Colonic mucosa (tissue), 4 donors: ENCODE data around the gene FUT6. TPM values are rescaled to one million over a fixed set of nuclear protein-coding genes. Genes with fewer than 3 reads are reported as not detected.

Experiments
- DNase-seq: peaks from one replicate; pipeline ENCODE4 v3.0.0-alpha.2; 2020
- H3K27ac ChIP-seq: fragments of 200-600 bp; one replicate; pipeline ENCODE4 v1.8.0; 2021
- H3K27me3 ChIP-seq: fragments of 200-600 bp; one replicate; pipeline ENCODE4 v1.8.0; 2021
- H3K36me3 ChIP-seq: fragments of 200-600 bp; one replicate; pipeline ENCODE4 v1.8.0; 2021
- H3K4me1 ChIP-seq: fragments of 200-600 bp; one replicate; pipeline ENCODE4 v1.8.0; 2021; ENCODE audit warnings: mild to moderate bottlenecking
- H3K4me3 ChIP-seq: fragments of 200-600 bp; one replicate; pipeline ENCODE4 v1.8.0; 2021
- H3K9ac ChIP-seq, 2 donors: one replicate each; pipeline ENCODE4 v1.7.0; 2013; ENCODE audit warnings: control low read depth in 2 of 2, low read depth in 2 of 2, low read length in 2 of 2
- H3K9me3 ChIP-seq: fragments of 200-600 bp; one replicate; pipeline ENCODE4 v1.8.0; 2021
- CTCF ChIP-seq: fragments of 200-600 bp; IDR thresholded peaks from one replicate; pipeline ENCODE4 v1.8.0; 2022; ENCODE audit warnings: antibody characterized with exemption, mild to moderate bottlenecking
- intact Hi-C: fragments of 100-400 bp; cut with DNase I; formaldehyde crosslinking; loops from one replicate; pipeline ENCODE4 v1.14.1; 2022
- total RNA-seq, 2 donors: library from RNA; stranded (reverse); fragmentation: NEBNext Ultra II Directional in 1 of 2; extraction: Animal tissue kit (Norgen Biotek cat#: 25700) in 1 of 2; gene quantifications; one replicate each; pipeline ENCODE4 v1.2.1, GENCODE V29; 2021
- donor health status: healthy.
- donor health status: DM: no; HTN: no; CAD: no.
- donor health status: DM: no; HTN: no; CAD: no.

FUT6 gene
- total RNA-seq, 2 donors from 2014 or later = 48.9 to 89.4 TPM

GRCh38 chr19:5821521-5822180, 17.9 kb downstream of the FUT6 start:
- DNase-seq = no peak
- Histone ChIP-seq H3K9me3 (no peaks in the 10 kb centered on the region), H3K4me1 (no peaks in the 10 kb centered on the region), H3K36me3 (no peaks in the 10 kb centered on the region), H3K27me3 (no peaks in the 10 kb centered on the region), H3K27ac (no peak overlapping the region), H3K9ac (no peak overlapping the region), H3K4me3 (no peak overlapping the region)
- TF ChIP-seq CTCF = no peak
- intact Hi-C loops = loop anchor here (5.0 kb wide), 1 partner anchor 71 kb away; no protein-coding TSS in a partner anchor

GRCh38 chr19:5820785-5821184, 18.7 kb downstream of the FUT6 start:
- Histone ChIP-seq H3K4me1 (no peaks in the 10 kb centered on the region), H3K36me3 (no peaks in the 10 kb centered on the region), H3K27ac (no peak overlapping the region), H3K27me3 (no peaks in the 10 kb centered on the region), H3K4me3 (no peak overlapping the region), H3K9me3 (no peaks in the 10 kb centered on the region), H3K9ac (no peak overlapping the region)
- TF ChIP-seq CTCF = no peak
- DNase-seq = no peak
- intact Hi-C loops = loop anchor here (5.0 kb wide), 1 partner anchor 72 kb away; no protein-coding TSS in a partner anchor

DNA sequence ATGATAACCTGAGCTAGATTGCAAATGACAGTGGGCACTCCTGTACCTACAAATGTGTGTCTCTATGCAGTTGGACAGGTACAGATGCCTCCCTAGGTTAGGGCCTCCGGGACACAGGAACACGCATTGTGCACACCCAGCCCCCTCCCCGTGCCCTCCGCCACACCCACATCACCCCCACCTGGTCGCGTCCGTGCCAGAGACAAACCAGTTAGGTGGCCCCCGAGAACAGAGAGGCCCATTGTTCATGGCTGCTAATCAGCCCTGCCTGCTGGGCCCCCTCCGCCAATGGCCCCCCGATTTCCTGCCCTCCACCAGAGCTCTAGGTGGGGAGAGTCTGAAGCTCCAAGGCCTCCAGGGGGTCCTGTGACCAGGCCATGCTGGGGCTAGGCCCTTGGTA, 20.9 kb downstream of the FUT6 start:
- Histone ChIP-seq H3K36me3 (no peaks in the 10 kb centered on the region), H3K4me1 (no peaks in the 10 kb centered on the region), H3K9me3 (no peaks in the 10 kb centered on the region), H3K27ac (no peak overlapping the region), H3K27me3 (no peaks in the 10 kb centered on the region), H3K9ac (no peak overlapping the region), H3K4me3 (no peak overlapping the region)
- intact Hi-C loops = no loop called here
- DNase-seq = no peak
- no peak for TF ChIP-seq CTCF

GRCh38 chr19:5817218-5817617, 22.3 kb downstream of the FUT6 start:
- Histone ChIP-seq H3K27ac (no peak overlapping the region), H3K27me3 (no peaks in the 10 kb centered on the region), H3K9me3 (no peaks in the 10 kb centered on the region), H3K9ac (no peak overlapping the region), H3K4me1 (no peaks in the 10 kb centered on the region), H3K36me3 (no peaks in the 10 kb centered on the region), H3K4me3 (no peak overlapping the region)
- no peak for TF ChIP-seq CTCF
- intact Hi-C loops = no loop called here
- DNase-seq = no peak

DNA sequence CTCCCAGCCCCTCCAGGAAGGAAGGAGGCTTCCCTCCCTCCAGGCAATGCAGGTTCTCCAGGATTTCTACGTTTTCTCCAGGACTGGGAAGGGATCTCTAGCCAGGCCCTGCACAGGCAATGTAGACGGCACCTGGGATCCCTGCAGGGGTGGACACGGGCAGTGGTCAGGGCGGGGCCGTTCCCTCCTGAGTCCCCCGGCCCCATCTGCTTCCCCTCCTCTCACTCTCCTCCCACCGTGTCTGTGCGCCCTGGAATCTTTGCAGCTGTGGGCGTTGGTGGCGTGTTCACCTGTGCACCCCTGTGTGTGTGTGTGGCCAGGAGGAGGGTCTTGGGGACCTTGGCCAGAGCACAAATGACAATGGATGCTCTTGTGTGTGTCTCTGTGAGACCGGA, 24.7 kb downstream of the FUT6 start:
- intact Hi-C loops = no loop called here
- Histone ChIP-seq H3K27ac (no peak overlapping the region), H3K9ac (no peak overlapping the region)

More for the DNA sequence above, 24.7 kb downstream of the FUT6 start:
- H3K4me3 ChIP-seq = no peak overlapping the region
- no peaks in the 10 kb centered on the region for H3K27me3 ChIP-seq
- no peaks in the 10 kb centered on the region for H3K4me1 ChIP-seq
- no peak for DNase-seq
- TF ChIP-seq CTCF = no peak
- no peaks in the 10 kb centered on the region for H3K9me3 ChIP-seq
- no peaks in the 10 kb centered on the region for H3K36me3 ChIP-seq
